ENCODE data around the gene MB21D2. TPM values are rescaled to one million over a fixed set of nuclear protein-coding genes. Genes with fewer than 3 reads are reported as not detected.
"Not testable (repeated sequence)": the region's sequence is repeated elsewhere in the genome, so short reads cannot be mapped to it uniquely, and the experiment has no call there.

MB21D2 gene
- total and polyA plus RNA-seq, 2 experiments from 2014 or later, result 4.0 to 5.2 TPM

DNA sequence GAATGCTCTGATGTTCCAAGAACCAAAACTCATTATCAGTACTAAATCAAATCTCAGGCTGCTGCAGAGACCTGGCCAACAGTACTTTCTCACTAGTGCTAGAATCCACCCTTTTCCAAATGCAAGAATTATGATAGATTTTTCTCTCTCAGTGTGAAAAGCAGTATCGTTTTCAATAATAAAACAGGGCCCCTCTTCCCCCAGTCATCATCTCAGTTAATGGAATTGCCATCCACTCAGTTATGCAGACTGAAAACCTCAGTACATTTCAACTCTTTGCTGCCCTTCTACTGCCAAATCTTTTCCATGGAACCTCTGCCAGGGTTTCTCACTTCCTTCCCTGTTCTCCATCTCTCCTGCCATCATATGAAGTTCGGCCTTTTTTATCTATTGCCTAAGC, 117.9 kb downstream of the MB21D2 start:
- Histone ChIP-seq H3K4me3 (no peak overlapping the region), H3K9me3 (ENCODE audit: low read depth) (no peaks in the 10 kb centered on the region), H3K36me3 (no peaks in the 10 kb centered on the region), H3K4me1 (ENCODE audit: low read depth) (no peaks in the 10 kb centered on the region), H3K27ac (no peak overlapping the region), H3K27me3 (no peaks in the 10 kb centered on the region)
- DNase-seq (ENCODE audit: low read depth in 1 of 2, low spot score in 1 of 2), result no peak
- TF ChIP-seq, protein P1, sequence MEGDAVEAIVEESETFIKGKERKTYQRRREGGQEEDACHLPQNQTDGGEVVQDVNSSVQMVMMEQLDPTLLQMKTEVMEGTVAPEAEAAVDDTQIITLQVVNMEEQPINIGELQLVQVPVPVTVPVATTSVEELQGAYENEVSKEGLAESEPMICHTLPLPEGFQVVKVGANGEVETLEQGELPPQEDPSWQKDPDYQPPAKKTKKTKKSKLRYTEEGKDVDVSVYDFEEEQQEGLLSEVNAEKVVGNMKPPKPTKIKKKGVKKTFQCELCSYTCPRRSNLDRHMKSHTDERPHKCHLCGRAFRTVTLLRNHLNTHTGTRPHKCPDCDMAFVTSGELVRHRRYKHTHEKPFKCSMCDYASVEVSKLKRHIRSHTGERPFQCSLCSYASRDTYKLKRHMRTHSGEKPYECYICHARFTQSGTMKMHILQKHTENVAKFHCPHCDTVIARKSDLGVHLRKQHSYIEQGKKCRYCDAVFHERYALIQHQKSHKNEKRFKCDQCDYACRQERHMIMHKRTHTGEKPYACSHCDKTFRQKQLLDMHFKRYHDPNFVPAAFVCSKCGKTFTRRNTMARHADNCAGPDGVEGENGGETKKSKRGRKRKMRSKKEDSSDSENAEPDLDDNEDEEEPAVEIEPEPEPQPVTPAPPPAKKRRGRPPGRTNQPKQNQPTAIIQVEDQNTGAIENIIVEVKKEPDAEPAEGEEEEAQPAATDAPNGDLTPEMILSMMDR (IDR thresholded peaks at IDR 0.05; ENCODE audit: low read depth, low read length), result no peak

DNA sequence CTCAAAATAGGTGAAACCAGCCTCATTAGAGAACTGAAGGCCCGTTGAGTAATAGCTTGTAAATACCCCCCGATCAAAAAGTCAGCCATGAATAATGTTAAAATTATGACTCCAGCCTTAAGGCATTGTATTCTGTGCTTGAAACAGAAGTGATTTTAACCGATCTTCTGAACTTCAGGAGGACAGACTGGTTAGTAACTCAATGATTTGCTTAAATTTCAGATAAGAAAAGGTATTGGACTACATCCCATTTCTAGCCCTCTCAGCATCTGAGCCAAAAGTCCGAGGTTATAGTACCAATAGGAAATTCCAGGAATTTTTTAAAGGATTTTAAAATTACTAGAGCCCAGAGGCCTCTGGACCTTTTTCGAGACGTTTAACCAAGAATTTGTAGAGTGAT, 122.6 kb downstream of the MB21D2 start:
- peak in 1 of 2 donors; percentile 64 for DNase-seq (ENCODE audit: low read depth in 1 of 2, low spot score in 1 of 2)
- Histone ChIP-seq H3K27me3 (no peaks in the 10 kb centered on the region), H3K9me3 (ENCODE audit: low read depth) (no peaks in the 10 kb centered on the region)

DNA sequence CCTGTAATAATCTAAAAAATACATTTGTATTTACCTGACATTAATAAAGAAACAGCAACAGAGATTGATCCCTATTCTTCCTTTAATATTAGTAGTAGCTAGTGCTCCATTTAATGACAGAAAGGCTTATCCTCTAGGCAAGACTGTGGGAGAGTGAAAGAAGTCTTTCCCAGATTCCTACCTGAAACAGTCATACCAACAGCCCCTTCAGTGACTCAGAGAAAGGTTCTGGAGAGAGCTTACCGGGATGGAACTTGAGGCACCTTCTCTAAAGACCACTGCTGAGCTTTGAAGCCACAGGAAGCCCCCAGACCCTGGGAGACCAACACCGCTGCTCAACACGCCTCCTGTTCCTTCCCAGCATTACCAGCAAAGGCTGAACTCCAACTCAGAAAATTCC, 123.4 kb downstream of the MB21D2 start:
- TF ChIP-seq, protein P1 (IDR thresholded peaks at IDR 0.05; ENCODE audit: low read depth, low read length), result no peak
- H3K27me3 ChIP-seq, result no peaks in the 10 kb centered on the region
- H3K4me3 ChIP-seq, result no peak overlapping the region
- no peak overlapping the region for H3K27ac ChIP-seq
- no peaks in the 10 kb centered on the region for H3K9me3 ChIP-seq (ENCODE audit: low read depth)
- no peaks in the 10 kb centered on the region for H3K4me1 ChIP-seq (ENCODE audit: low read depth)
- no peaks in the 10 kb centered on the region for H3K36me3 ChIP-seq
- DNase-seq (ENCODE audit: low read depth in 1 of 2, low spot score in 1 of 2), result no peak

More for the DNA sequence above, 122.6 kb downstream of the MB21D2 start:
- Histone ChIP-seq H3K36me3 (no peaks in the 10 kb centered on the region), H3K4me3 (no peak overlapping the region), H3K4me1 (ENCODE audit: low read depth) (no peaks in the 10 kb centered on the region), H3K27ac (no peak overlapping the region)
- TF ChIP-seq, protein P1 (IDR thresholded peaks at IDR 0.05; ENCODE audit: low read depth, low read length), result no peak

DNA sequence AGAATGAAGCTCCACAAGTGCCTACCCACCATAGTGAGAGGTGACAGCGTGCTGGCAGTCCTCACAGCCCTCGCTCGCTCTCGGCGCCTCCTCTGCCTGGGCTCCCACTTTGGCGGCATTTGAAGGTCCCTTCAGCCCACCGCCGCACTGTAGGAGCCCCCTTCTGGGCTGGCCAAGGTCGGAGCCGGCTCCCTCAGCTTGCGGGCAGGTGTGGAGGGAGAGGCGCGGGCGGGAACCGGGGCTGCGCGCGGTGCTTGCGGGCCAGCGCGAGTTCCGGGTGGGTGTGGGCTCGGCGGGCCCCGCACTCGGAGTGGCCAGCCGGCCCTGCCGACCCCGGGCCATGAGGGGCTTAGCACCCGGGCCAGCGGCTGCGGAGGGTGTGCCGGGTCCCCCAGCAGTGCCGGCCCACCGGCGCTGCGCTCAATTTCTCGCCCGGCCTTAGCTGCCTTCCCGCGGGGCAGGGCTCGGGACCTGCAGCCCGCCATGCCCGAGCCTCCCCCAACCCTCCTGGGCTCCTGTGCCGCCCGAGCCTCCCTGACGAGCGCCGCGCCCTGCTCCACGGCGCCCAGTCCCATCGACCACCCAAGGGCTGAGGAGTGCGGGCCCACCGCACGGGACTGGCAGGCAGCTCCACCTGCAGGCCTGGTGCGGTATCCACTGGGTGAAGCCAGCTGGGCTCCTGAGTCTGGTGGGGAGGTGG, 128.7 kb downstream of the MB21D2 start:
- H3K27me3 ChIP-seq; DNase-seq (ENCODE audit: low read depth in 1 of 2, low spot score in 1 of 2); H3K4me1 ChIP-seq (ENCODE audit: low read depth); H3K36me3 ChIP-seq; H3K27ac ChIP-seq; H3K4me3 ChIP-seq; H3K9me3 ChIP-seq (ENCODE audit: low read depth): not testable (repeated sequence)

DNA sequence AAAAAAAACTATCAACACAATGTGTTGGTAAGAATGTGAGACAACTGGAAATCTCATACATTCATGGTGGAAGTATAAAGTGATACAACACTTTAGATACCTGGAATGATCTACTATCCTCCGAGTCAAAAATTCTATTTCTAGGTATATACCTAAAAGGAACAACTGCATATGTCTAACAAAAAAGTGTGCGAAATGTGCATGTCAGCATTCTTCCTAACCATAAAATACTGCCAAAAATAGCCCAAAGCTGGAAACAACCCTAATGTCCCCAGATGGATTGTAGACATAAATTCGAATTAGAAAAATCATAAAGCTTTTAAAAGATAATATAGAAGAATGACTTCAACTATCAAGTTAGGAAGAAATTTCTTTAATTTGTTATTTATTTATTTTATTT, 139.1 kb downstream of the MB21D2 start:
- Histone ChIP-seq H3K4me3 (no peak overlapping the region), H3K9me3 (ENCODE audit: low read depth) (no peaks in the 10 kb centered on the region), H3K27me3 (no peaks in the 10 kb centered on the region), H3K4me1 (ENCODE audit: low read depth) (no peaks in the 10 kb centered on the region), H3K27ac (no peak overlapping the region), H3K36me3 (no peaks in the 10 kb centered on the region)
- DNase-seq (ENCODE audit: low read depth in 1 of 2, low spot score in 1 of 2), result no peak
- TF ChIP-seq, protein P1 (IDR thresholded peaks at IDR 0.05; ENCODE audit: low read depth, low read length), result no peak

DNA sequence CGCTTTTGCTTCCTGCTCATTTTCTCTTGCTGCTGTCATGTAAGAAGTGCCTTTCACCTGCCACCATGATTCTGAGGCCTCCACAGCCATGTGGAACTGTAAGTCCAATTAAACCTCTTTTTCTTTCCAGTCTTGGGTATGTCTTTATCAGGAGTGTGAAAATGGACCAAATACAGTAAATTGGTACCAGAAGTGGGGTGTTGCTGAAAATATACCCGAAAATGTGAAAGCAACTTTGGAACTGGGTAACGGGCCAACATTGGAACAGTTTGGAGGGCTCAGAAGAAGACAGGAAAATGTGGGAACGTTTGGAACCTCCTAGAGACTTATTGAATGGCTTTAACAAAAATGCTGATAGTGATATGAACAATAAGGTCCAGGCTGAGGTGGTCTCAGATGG, 143.3 kb downstream of the MB21D2 start:
- H3K27me3 ChIP-seq; DNase-seq (ENCODE audit: low read depth in 1 of 2, low spot score in 1 of 2); H3K27ac ChIP-seq; H3K4me1 ChIP-seq (ENCODE audit: low read depth); H3K36me3 ChIP-seq; H3K9me3 ChIP-seq (ENCODE audit: low read depth); H3K4me3 ChIP-seq: not testable (repeated sequence)
